WTC11 (cell line): ENCODE measurements around the gene ZBTB20.

ENCODE experiments used
- E2F4 ChIP-seq: sonication (generic); formaldehyde crosslinking; IDR thresholded peaks from 2 replicates; pipeline ENCODE4 v1.8.1; 2022; ENCODE audit warnings: low read depth, mild to moderate bottlenecking, moderate library complexity, missing genetic modification reagents, borderline replicate concordance
- TF ChIP-seq, protein P1 (sequence below): sonication (generic); formaldehyde crosslinking; IDR thresholded peaks from 2 replicates; pipeline ENCODE4 v1.8.0; 2022; ENCODE audit warnings: mild to moderate bottlenecking, missing genetic modification reagents
- TF ChIP-seq, protein P2 (sequence below): sonication (generic); formaldehyde crosslinking; IDR thresholded peaks from 2 replicates; pipeline ENCODE4 v1.8.1; 2023; ENCODE audit warnings: mild to moderate bottlenecking, missing genetic modification reagents, moderate library complexity

DNA sequence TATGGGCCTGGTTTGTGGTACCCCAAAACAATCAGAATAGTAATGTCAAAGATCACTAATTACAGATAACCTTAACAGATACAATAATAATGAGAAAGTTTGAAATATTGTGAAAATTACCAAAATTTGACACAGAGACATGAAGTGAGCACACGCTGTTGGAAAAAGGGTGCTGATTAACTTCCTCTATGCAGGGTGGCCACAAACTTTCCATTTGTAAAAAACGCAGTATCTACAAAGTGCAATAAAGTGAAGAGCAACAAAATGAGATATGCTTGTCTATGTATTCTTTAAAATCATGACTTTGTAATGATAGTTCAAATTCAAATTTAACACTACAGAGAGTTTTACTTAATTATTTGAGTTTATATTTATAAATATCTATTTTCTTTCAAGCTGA, 860.8 kb downstream of the ZBTB20 start:
- TF ChIP-seq, protein P1, sequence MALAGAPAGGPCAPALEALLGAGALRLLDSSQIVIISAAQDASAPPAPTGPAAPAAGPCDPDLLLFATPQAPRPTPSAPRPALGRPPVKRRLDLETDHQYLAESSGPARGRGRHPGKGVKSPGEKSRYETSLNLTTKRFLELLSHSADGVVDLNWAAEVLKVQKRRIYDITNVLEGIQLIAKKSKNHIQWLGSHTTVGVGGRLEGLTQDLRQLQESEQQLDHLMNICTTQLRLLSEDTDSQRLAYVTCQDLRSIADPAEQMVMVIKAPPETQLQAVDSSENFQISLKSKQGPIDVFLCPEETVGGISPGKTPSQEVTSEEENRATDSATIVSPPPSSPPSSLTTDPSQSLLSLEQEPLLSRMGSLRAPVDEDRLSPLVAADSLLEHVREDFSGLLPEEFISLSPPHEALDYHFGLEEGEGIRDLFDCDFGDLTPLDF = no peak
- TF ChIP-seq E2F4 = no peak
- TF ChIP-seq, protein P2, sequence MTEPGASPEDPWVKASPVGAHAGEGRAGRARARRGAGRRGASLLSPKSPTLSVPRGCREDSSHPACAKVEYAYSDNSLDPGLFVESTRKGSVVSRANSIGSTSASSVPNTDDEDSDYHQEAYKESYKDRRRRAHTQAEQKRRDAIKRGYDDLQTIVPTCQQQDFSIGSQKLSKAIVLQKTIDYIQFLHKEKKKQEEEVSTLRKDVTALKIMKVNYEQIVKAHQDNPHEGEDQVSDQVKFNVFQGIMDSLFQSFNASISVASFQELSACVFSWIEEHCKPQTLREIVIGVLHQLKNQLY (CRISPR knock-in tag) = no peak
